ENCODE results near the gene ING3.

The ING3 gene

DNA sequence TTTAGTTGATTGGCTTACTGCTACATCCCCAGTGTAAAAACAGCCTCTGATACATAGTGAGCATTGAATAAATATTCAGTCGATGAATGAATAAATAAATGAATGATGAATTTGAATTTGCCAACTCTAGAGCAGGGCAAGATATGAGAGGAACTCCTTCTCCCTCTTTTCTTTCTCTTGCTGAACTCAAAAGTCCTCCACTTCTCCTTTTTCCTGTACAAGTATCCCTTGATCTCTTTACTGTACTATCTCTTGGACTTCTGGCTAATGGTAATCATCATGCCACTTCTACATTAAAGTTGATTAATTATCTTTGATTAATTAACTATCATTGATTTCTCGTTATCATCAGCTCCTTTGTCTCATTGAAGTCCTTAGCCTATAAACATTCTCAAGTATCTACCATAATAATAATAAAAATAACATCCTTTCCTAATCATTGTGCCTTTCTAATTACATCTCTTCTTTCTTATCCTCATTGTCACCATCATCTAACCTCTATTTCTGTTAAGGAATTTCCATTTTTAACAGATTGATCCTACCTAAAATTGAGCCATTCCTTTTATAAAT lies 48.5 kb downstream of the ING3 start:
- CTCF ChIA-PET = interaction anchor here (0.6 to 6.1 kb wide), 5 partner anchors 10 to 124 kb away, joined by 3 to 40 read pairs (median 3); partner anchors contain the start of gene CPED1
- Histone ChIP-seq H3K4me1 (ENCODE audit: control insufficient read depth, insufficient read depth, low read length) (no peaks in the 10 kb centered on the region), H3K27ac (ENCODE audit: extremely low read depth, low read depth, low read length) (no peak overlapping the region), H3K9me3 (ENCODE audit: control insufficient read depth, insufficient read depth, low read depth, low read length) (no peaks in the 10 kb centered on the region), H3K36me3 (ENCODE audit: control insufficient read depth in 2 of 2, insufficient read depth in 1 of 2, low read length in 2 of 2) (no peaks in the 10 kb centered on the region), H3K4me3 (ENCODE audit: low read depth, low read length) (no peak overlapping the region)
- TF ChIP-seq, protein P1, sequence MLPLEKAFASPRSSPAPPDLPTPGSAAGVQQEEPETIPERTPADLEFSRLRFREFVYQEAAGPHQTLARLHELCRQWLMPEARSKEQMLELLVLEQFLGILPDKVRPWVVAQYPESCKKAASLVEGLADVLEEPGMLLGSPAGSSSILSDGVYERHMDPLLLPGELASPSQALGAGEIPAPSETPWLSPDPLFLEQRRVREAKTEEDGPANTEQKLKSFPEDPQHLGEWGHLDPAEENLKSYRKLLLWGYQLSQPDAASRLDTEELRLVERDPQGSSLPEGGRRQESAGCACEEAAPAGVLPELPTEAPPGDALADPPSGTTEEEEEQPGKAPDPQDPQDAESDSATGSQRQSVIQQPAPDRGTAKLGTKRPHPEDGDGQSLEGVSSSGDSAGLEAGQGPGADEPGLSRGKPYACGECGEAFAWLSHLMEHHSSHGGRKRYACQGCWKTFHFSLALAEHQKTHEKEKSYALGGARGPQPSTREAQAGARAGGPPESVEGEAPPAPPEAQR (tag by site-specific recombination; IDR thresholded peaks at IDR 0.05) = no peak
- TF ChIP-seq ZNF19 (tag by site-specific recombination; IDR thresholded peaks at IDR 0.05; ENCODE audit: low read depth) (no peak), ZNF223 (tag by site-specific recombination; IDR thresholded peaks at IDR 0.05) (no peak), ZNF777 (tag by site-specific recombination; IDR thresholded peaks at IDR 0.05; ENCODE audit: borderline replicate concordance) (no peak), ZNF626 (tag by site-specific recombination; IDR thresholded peaks at IDR 0.05) (no peak)
- TF ChIP-seq, protein P2, sequence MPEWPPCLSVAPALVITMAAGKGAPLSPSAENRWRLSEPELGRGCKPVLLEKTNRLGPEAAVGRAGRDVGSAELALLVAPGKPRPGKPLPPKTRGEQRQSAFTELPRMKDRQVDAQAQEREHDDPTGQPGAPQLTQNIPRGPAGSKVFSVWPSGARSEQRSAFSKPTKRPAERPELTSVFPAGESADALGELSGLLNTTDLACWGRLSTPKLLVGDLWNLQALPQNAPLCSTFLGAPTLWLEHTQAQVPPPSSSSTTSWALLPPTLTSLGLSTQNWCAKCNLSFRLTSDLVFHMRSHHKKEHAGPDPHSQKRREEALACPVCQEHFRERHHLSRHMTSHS (tag by site-specific recombination; IDR thresholded peaks at IDR 0.05) = no peak
- TF ChIP-seq, protein P3, sequence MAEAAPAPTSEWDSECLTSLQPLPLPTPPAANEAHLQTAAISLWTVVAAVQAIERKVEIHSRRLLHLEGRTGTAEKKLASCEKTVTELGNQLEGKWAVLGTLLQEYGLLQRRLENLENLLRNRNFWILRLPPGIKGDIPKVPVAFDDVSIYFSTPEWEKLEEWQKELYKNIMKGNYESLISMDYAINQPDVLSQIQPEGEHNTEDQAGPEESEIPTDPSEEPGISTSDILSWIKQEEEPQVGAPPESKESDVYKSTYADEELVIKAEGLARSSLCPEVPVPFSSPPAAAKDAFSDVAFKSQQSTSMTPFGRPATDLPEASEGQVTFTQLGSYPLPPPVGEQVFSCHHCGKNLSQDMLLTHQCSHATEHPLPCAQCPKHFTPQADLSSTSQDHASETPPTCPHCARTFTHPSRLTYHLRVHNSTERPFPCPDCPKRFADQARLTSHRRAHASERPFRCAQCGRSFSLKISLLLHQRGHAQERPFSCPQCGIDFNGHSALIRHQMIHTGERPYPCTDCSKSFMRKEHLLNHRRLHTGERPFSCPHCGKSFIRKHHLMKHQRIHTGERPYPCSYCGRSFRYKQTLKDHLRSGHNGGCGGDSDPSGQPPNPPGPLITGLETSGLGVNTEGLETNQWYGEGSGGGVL (tag by site-specific recombination; IDR thresholded peaks at IDR 0.05) = no peak
- TF ChIP-seq, protein P4, sequence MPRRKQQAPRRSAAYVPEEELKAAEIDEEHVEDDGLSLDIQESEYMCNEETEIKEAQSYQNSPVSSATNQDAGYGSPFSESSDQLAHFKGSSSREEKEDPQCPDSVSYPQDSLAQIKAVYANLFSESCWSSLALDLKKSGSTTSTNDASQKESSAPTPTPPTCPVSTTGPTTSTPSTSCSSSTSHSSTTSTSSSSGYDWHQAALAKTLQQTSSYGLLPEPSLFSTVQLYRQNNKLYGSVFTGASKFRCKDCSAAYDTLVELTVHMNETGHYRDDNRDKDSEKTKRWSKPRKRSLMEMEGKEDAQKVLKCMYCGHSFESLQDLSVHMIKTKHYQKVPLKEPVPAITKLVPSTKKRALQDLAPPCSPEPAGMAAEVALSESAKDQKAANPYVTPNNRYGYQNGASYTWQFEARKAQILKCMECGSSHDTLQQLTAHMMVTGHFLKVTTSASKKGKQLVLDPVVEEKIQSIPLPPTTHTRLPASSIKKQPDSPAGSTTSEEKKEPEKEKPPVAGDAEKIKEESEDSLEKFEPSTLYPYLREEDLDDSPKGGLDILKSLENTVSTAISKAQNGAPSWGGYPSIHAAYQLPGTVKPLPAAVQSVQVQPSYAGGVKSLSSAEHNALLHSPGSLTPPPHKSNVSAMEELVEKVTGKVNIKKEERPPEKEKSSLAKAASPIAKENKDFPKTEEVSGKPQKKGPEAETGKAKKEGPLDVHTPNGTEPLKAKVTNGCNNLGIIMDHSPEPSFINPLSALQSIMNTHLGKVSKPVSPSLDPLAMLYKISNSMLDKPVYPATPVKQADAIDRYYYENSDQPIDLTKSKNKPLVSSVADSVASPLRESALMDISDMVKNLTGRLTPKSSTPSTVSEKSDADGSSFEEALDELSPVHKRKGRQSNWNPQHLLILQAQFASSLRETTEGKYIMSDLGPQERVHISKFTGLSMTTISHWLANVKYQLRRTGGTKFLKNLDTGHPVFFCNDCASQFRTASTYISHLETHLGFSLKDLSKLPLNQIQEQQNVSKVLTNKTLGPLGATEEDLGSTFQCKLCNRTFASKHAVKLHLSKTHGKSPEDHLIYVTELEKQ (tag by site-specific recombination; IDR thresholded peaks at IDR 0.05; ENCODE audit: borderline replicate concordance) = no peak
- TF ChIP-seq, protein P5, sequence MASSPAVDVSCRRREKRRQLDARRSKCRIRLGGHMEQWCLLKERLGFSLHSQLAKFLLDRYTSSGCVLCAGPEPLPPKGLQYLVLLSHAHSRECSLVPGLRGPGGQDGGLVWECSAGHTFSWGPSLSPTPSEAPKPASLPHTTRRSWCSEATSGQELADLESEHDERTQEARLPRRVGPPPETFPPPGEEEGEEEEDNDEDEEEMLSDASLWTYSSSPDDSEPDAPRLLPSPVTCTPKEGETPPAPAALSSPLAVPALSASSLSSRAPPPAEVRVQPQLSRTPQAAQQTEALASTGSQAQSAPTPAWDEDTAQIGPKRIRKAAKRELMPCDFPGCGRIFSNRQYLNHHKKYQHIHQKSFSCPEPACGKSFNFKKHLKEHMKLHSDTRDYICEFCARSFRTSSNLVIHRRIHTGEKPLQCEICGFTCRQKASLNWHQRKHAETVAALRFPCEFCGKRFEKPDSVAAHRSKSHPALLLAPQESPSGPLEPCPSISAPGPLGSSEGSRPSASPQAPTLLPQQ (tag by site-specific recombination; IDR thresholded peaks at IDR 0.05) = no peak
- POLR2A ChIA-PET = no interaction called here

DNA sequence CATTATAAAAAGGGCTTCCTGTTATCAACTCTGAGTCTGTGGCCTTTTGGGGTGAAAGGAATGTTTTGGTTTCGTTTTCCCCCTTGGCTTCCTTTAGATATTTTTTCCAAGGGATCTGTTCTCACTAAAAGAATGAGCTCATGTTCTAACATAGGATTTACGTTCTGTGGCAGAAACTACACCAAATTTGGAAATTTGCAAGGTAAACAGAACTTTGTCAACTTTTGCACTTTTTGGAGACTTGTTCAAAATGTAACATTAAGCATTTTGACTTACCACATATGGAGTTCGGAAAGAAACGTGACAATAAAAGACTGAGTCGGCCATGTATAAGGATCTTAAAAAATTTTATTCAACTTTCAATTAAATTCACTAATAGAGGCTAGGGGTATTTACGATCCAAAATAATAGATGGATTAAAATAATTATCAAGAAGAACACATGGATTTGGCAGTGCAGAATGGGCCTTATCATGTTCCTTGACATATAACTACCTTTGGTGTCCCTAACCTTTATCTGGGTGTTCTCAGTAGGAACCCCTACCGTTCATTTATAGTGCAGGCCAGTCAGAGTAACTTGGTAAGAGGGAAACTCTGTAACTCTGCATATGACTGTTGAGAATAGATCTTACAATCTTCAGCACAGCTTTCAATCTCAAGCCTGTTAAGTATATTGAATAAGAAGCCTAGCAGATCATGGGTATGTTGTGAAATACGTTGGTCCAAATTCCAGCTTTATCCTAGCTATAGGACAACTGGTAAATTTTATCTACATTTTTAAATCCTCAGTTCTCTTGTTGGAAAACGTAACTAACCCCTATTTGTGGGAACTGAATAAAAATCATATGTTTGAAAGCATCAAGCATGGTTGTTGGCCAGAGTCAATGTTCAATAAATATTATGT lies 49.8 kb downstream of the ING3 start:
- no peaks in the 10 kb centered on the region for H3K9me3 ChIP-seq (ENCODE audit: control insufficient read depth, insufficient read depth, low read depth, low read length)
- ChIA-PET POLR2A (no interaction called here), CTCF (interaction anchor here (3.4 to 6.1 kb wide), 2 partner anchors 11 to 81 kb away, joined by 10 to 40 read pairs; partner anchors contain the start of gene CPED1)
- no peaks in the 10 kb centered on the region for H3K4me1 ChIP-seq (ENCODE audit: control insufficient read depth, insufficient read depth, low read length)
- H3K36me3 ChIP-seq (ENCODE audit: control insufficient read depth in 2 of 2, insufficient read depth in 1 of 2, low read length in 2 of 2) = no peaks in the 10 kb centered on the region
- H3K27ac ChIP-seq (ENCODE audit: extremely low read depth, low read depth, low read length) = no peak overlapping the region
- TF ChIP-seq ZNF76 (tag by site-specific recombination; IDR thresholded peaks at IDR 0.05; ENCODE audit: borderline replicate concordance, low read depth) (no peak), ZNF473 (tag by site-specific recombination; IDR thresholded peaks at IDR 0.05) (no peak), ZNF571 (tag by site-specific recombination; IDR thresholded peaks at IDR 0.05) (no peak), ZNF335 (tag by site-specific recombination; conservative IDR thresholded peaks at IDR 0.05) (no peak)
- TF ChIP-seq, protein P6, sequence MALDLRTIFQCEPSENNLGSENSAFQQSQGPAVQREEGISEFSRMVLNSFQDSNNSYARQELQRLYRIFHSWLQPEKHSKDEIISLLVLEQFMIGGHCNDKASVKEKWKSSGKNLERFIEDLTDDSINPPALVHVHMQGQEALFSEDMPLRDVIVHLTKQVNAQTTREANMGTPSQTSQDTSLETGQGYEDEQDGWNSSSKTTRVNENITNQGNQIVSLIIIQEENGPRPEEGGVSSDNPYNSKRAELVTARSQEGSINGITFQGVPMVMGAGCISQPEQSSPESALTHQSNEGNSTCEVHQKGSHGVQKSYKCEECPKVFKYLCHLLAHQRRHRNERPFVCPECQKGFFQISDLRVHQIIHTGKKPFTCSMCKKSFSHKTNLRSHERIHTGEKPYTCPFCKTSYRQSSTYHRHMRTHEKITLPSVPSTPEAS (tag by site-specific recombination; IDR thresholded peaks at IDR 0.05) = no peak
- TF ChIP-seq, protein P7, sequence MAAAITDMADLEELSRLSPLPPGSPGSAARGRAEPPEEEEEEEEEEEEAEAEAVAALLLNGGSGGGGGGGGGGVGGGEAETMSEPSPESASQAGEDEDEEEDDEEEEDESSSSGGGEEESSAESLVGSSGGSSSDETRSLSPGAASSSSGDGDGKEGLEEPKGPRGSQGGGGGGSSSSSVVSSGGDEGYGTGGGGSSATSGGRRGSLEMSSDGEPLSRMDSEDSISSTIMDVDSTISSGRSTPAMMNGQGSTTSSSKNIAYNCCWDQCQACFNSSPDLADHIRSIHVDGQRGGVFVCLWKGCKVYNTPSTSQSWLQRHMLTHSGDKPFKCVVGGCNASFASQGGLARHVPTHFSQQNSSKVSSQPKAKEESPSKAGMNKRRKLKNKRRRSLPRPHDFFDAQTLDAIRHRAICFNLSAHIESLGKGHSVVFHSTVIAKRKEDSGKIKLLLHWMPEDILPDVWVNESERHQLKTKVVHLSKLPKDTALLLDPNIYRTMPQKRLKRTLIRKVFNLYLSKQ (tag by site-specific recombination; IDR thresholded peaks at IDR 0.05; ENCODE audit: borderline replicate concordance) = no peak
- no peak overlapping the region for H3K4me3 ChIP-seq (ENCODE audit: low read depth, low read length)
